Measurements from ENCODE around the gene KDM3A. TPM values are rescaled to one million over a fixed set of nuclear protein-coding genes. Genes with fewer than 3 reads are reported as not detected.

Gene KDM3A
- total and polyA plus RNA-seq, 3 experiments from 2014 or later, result 21.1 to 46.2 (median 45.8) TPM

GRCh38 chr2:86484385-86484784, 43.2 kb downstream of the KDM3A start:
- H3K9me3 Mint-ChIP-seq, result no peaks in the 10 kb centered on the region
- no peak overlapping the region for H3K4me3 Mint-ChIP-seq
- Histone ChIP-seq H3K27me3 (ENCODE audit: insufficient read depth, low read length, poor library complexity, severe bottlenecking) (no peaks in the 10 kb centered on the region), H3K4me3 (ENCODE audit: low read length) (no peak overlapping the region), H3K9me3 (ENCODE audit: low read length) (no peaks in the 10 kb centered on the region), H3K36me3 (ENCODE audit: insufficient read depth, low read length) (peaks cover 85% of the 10 kb centered on the region), H3K4me1 (ENCODE audit: insufficient read depth, low read length) (no peaks in the 10 kb centered on the region), H3K27ac (ENCODE audit: low read depth, low read length) (no peak overlapping the region)
- H3K27ac Mint-ChIP-seq, result peak overlapping the region in 1 of 8 donors; percentile 24
- ChIA-PET CTCF (no interaction called here), POLR2A (no interaction called here)
- DNase-seq, result no peak
- H3K27me3 Mint-ChIP-seq, result no peaks in the 10 kb centered on the region
- H3K36me3 Mint-ChIP-seq, result peaks cover 31 to 99% (median 49%) of the 10 kb centered on the region in 3 donors
- peaks cover 7 to 12% (median 9%) of the 10 kb centered on the region in 3 donors for H3K4me1 Mint-ChIP-seq

- H3K4me3 ChIP-seq (ENCODE audit: low read length), result no peak overlapping the region
- no peaks in the 10 kb centered on the region for H3K9me3 ChIP-seq (ENCODE audit: low read length)
- Mint-ChIP-seq H3K4me3 (no peak overlapping the region), H3K27ac (peak overlapping the region in 4 of 8 donors; percentile 24 to 79 (median 54)), H3K36me3 (peaks cover 35 to 99% (median 55%) of the 10 kb centered on the region in 3 donors), H3K4me1 (peaks cover 7 to 12% (median 11%) of the 10 kb centered on the region in 3 donors), H3K9me3 (no peaks in the 10 kb centered on the region), H3K27me3 (no peaks in the 10 kb centered on the region)
- CTCF ChIA-PET, result no interaction called here
- H3K27me3 ChIP-seq (ENCODE audit: insufficient read depth, low read length, poor library complexity, severe bottlenecking), result no peaks in the 10 kb centered on the region
- DNase-seq, result no peak
- H3K4me1 ChIP-seq (ENCODE audit: insufficient read depth, low read length), result no peaks in the 10 kb centered on the region
- H3K36me3 ChIP-seq (ENCODE audit: insufficient read depth, low read length), result peaks cover 85% of the 10 kb centered on the region
- H3K27ac ChIP-seq (ENCODE audit: low read depth, low read length), result no peak overlapping the region
- POLR2A ChIA-PET, result interaction anchor here (0.6 kb wide), 1 partner anchor 1437 kb away, joined by 4 read pairs; no protein-coding TSS in a partner anchor
Observed at GRCh38 chr2:86485103-86485502, 43.9 kb downstream of the KDM3A start.

- ChIA-PET CTCF (interaction anchor here (2.9 kb wide), 1 partner anchor 12 kb away, joined by 9 read pairs; no protein-coding TSS in a partner anchor), POLR2A (interaction anchor here (0.6 to 1.5 kb wide), 2 partner anchors 32 to 1436 kb away, joined by 3 to 4 read pairs; no protein-coding TSS in a partner anchor)
- no peak for DNase-seq
- H3K9me3 Mint-ChIP-seq, result no peaks in the 10 kb centered on the region
- H3K4me1 Mint-ChIP-seq, result peaks cover 5 to 12% (median 10%) of the 10 kb centered on the region in 3 donors
- H3K36me3 Mint-ChIP-seq, result peaks cover 37 to 99% (median 55%) of the 10 kb centered on the region in 3 donors
- peaks cover 80% of the 10 kb centered on the region for H3K36me3 ChIP-seq (ENCODE audit: insufficient read depth, low read length)
- H3K27ac ChIP-seq (ENCODE audit: low read depth, low read length), result no peak overlapping the region
- H3K4me1 ChIP-seq (ENCODE audit: insufficient read depth, low read length), result no peaks in the 10 kb centered on the region
- no peaks in the 10 kb centered on the region for H3K27me3 Mint-ChIP-seq
- H3K9me3 ChIP-seq (ENCODE audit: low read length), result no peaks in the 10 kb centered on the region
- H3K27me3 ChIP-seq (ENCODE audit: insufficient read depth, low read length, poor library complexity, severe bottlenecking), result no peaks in the 10 kb centered on the region
- H3K4me3 ChIP-seq (ENCODE audit: low read length), result no peak overlapping the region
- H3K27ac Mint-ChIP-seq, result peak overlapping the region in 6 of 8 donors; percentile 9 to 79 (median 42)
- no peak overlapping the region for H3K4me3 Mint-ChIP-seq
Observed at GRCh38 chr2:86485802-86486201, 44.6 kb downstream of the KDM3A start.

- peaks cover 80% of the 10 kb centered on the region for H3K36me3 ChIP-seq (ENCODE audit: insufficient read depth, low read length)
- H3K4me3 ChIP-seq (ENCODE audit: low read length), result no peak overlapping the region
- Mint-ChIP-seq H3K4me3 (no peak overlapping the region), H3K9me3 (no peaks in the 10 kb centered on the region), H3K36me3 (peaks cover 34 to 100% (median 59%) of the 10 kb centered on the region in 3 donors), H3K27ac (peak overlapping the region in 3 of 8 donors; percentile 4 to 77 (median 28)), H3K4me1 (peaks cover 2 to 7% (median 5%) of the 10 kb centered on the region in 3 donors), H3K27me3 (no peaks in the 10 kb centered on the region)
- no peaks in the 10 kb centered on the region for H3K27me3 ChIP-seq (ENCODE audit: insufficient read depth, low read length, poor library complexity, severe bottlenecking)
- DNase-seq, result no peak
- H3K9me3 ChIP-seq (ENCODE audit: low read length), result no peaks in the 10 kb centered on the region
- POLR2A ChIA-PET, result interaction anchor here (1.5 kb wide), 1 partner anchor 33 kb away, joined by 3 read pairs; no protein-coding TSS in a partner anchor
- no peak overlapping the region for H3K27ac ChIP-seq (ENCODE audit: low read depth, low read length)
- H3K4me1 ChIP-seq (ENCODE audit: insufficient read depth, low read length), result no peaks in the 10 kb centered on the region
- CTCF ChIA-PET, result interaction anchor here (1.2 to 2.9 kb wide), 3 partner anchors 11 to 15 kb away, joined by 3 to 9 read pairs (median 4); no protein-coding TSS in a partner anchor
Observed at GRCh38 chr2:86487062-86487461, 45.9 kb downstream of the KDM3A start.

- H3K36me3 Mint-ChIP-seq, result peaks cover 30 to 100% (median 51%) of the 10 kb centered on the region in 3 donors
- H3K4me3 ChIP-seq (ENCODE audit: low read length), result no peak overlapping the region
- H3K9me3 Mint-ChIP-seq, result no peaks in the 10 kb centered on the region
- H3K4me1 ChIP-seq (ENCODE audit: insufficient read depth, low read length), result no peaks in the 10 kb centered on the region
- DNase-seq, result no peak
- H3K4me1 Mint-ChIP-seq, result peaks cover 2 to 10% (median 5%) of the 10 kb centered on the region in 3 donors
- ChIA-PET POLR2A (no interaction called here), CTCF (interaction anchor here (2.9 kb wide), 1 partner anchor 9 kb away, joined by 9 read pairs; no protein-coding TSS in a partner anchor)
- no peak overlapping the region for H3K27ac ChIP-seq (ENCODE audit: low read depth, low read length)
- no peaks in the 10 kb centered on the region for H3K27me3 Mint-ChIP-seq
- no peak overlapping the region for H3K4me3 Mint-ChIP-seq
- no peaks in the 10 kb centered on the region for H3K27me3 ChIP-seq (ENCODE audit: insufficient read depth, low read length, poor library complexity, severe bottlenecking)
- peaks cover 77% of the 10 kb centered on the region for H3K36me3 ChIP-seq (ENCODE audit: insufficient read depth, low read length)
- H3K27ac Mint-ChIP-seq, result peak overlapping the region in 5 of 8 donors; percentile 24 to 93 (median 77)
- no peaks in the 10 kb centered on the region for H3K9me3 ChIP-seq (ENCODE audit: low read length)
Observed at GRCh38 chr2:86488561-86489250, 47.5 kb downstream of the KDM3A start.

GRCh38 chr2:86489542-86489941, 48.4 kb downstream of the KDM3A start:
- Mint-ChIP-seq H3K27me3 (no peaks in the 10 kb centered on the region), H3K4me1 (peaks cover 5 to 19% (median 11%) of the 10 kb centered on the region in 3 donors), H3K4me3 (no peak overlapping the region), H3K36me3 (peaks cover 24 to 99% (median 51%) of the 10 kb centered on the region in 3 donors), H3K27ac (peak overlapping the region in 4 of 8 donors; percentile 9 to 61 (median 39)), H3K9me3 (no peaks in the 10 kb centered on the region)
- DNase-seq, result no peak
- Histone ChIP-seq H3K36me3 (ENCODE audit: insufficient read depth, low read length) (peaks cover 69% of the 10 kb centered on the region), H3K4me3 (ENCODE audit: low read length) (no peak overlapping the region), H3K27ac (ENCODE audit: low read depth, low read length) (no peak overlapping the region), H3K27me3 (ENCODE audit: insufficient read depth, low read length, poor library complexity, severe bottlenecking) (no peaks in the 10 kb centered on the region), H3K4me1 (ENCODE audit: insufficient read depth, low read length) (no peaks in the 10 kb centered on the region), H3K9me3 (ENCODE audit: low read length) (no peaks in the 10 kb centered on the region)
- POLR2A ChIA-PET, result no interaction called here
- CTCF ChIA-PET, result no interaction called here

GRCh38 chr2:86490245-86490644, 49.1 kb downstream of the KDM3A start:
- H3K4me1 ChIP-seq (ENCODE audit: insufficient read depth, low read length), result no peaks in the 10 kb centered on the region
- CTCF ChIA-PET, result no interaction called here
- Mint-ChIP-seq H3K27ac (peak overlapping the region in 2 of 8 donors; percentile 4 to 25), H3K9me3 (no peaks in the 10 kb centered on the region), H3K27me3 (no peaks in the 10 kb centered on the region), H3K36me3 (peaks cover 21 to 99% (median 50%) of the 10 kb centered on the region in 3 donors), H3K4me1 (peaks cover 9 to 23% (median 17%) of the 10 kb centered on the region in 3 donors), H3K4me3 (no peak overlapping the region)
- POLR2A ChIA-PET, result no interaction called here
- no peaks in the 10 kb centered on the region for H3K27me3 ChIP-seq (ENCODE audit: insufficient read depth, low read length, poor library complexity, severe bottlenecking)
- peaks cover 62% of the 10 kb centered on the region for H3K36me3 ChIP-seq (ENCODE audit: insufficient read depth, low read length)
- no peak overlapping the region for H3K4me3 ChIP-seq (ENCODE audit: low read length)
- no peak overlapping the region for H3K27ac ChIP-seq (ENCODE audit: low read depth, low read length)
- DNase-seq, result no peak
- H3K9me3 ChIP-seq (ENCODE audit: low read length), result no peaks in the 10 kb centered on the region

- H3K27ac ChIP-seq (ENCODE audit: low read depth, low read length), result no peak overlapping the region
- H3K4me3 Mint-ChIP-seq, result no peak overlapping the region
- no peaks in the 10 kb centered on the region for H3K27me3 Mint-ChIP-seq
- no peaks in the 10 kb centered on the region for H3K9me3 Mint-ChIP-seq
- H3K27me3 ChIP-seq (ENCODE audit: insufficient read depth, low read length, poor library complexity, severe bottlenecking), result no peaks in the 10 kb centered on the region
- no peak overlapping the region for H3K4me3 ChIP-seq (ENCODE audit: low read length)
- H3K27ac Mint-ChIP-seq, result peak overlapping the region in 2 of 8 donors; percentile 25 to 69
- H3K36me3 ChIP-seq (ENCODE audit: insufficient read depth, low read length), result peaks cover 54% of the 10 kb centered on the region
- no peaks in the 10 kb centered on the region for H3K4me1 ChIP-seq (ENCODE audit: insufficient read depth, low read length)
- CTCF ChIA-PET, result interaction anchor here (0.9 kb wide), 1 partner anchor 35 kb away, joined by 3 read pairs; no protein-coding TSS in a partner anchor
- peaks cover 19 to 99% (median 51%) of the 10 kb centered on the region in 3 donors for H3K36me3 Mint-ChIP-seq
- no peak for DNase-seq
- POLR2A ChIA-PET, result no interaction called here
- H3K9me3 ChIP-seq (ENCODE audit: low read length), result no peaks in the 10 kb centered on the region
- peaks cover 14 to 29% (median 25%) of the 10 kb centered on the region in 3 donors for H3K4me1 Mint-ChIP-seq
Observed at GRCh38 chr2:86491088-86491487, 49.9 kb downstream of the KDM3A start.
